ENCODE results near the gene PLSCR5.

PLSCR5 gene, protein sequence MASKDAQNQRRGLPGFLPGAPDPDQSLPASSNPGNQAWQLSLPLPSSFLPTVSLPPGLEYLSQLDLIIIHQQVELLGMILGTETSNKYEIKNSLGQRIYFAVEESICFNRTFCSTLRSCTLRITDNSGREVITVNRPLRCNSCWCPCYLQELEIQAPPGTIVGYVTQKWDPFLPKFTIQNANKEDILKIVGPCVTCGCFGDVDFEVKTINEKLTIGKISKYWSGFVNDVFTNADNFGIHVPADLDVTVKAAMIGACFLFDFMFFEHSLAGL

DNA sequence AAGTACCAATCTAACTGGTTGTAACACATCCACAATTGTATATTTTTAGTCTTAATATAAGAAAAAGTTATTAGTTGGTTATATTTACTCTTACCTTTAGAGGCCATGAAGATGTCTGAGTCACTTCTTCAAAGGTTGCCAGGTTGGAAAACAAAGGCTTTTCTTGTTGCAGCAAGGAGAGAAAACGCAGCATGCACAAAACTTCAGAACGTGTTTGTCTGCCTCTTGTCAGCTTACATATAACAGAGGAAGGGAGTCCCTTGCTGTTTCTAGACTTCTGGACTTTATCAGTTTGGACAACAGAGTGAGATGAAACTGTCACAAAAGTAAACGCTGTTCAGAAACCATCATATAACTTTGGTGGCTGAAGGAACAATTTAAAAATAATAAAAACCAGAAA is at the start of gene PLSCR5:
PLSCR5 (minus strand) TSS at position 241 of the 400 bp plus-strand sequence; CDS start at position 107, 134 bp downstream.
- no peak for DNase-seq (ENCODE audit: extremely low read depth in 1 of 2, low read depth in 1 of 2)

DNA sequence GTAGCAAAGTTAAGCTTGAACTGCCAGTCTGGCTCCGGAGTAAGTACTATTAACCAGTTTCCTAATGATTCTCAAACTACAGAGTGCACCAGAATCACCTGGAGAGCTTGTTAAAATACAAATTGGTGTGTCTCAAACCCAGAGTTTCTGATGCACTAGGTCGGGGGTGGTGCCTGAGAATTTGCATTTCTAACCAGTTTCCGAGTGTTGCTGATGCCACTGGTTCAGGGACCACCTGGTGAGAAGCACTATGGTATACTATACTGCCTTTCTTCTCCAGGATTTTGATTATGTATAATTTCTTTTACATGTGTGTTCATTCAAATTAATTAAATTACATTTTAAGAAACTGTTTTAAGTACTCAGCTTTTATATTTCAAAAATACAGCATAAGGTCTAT is 48.8 kb upstream of the PLSCR5 start:
- DNase-seq (ENCODE audit: extremely low read depth in 1 of 2, low read depth in 1 of 2) = no peak

DNA sequence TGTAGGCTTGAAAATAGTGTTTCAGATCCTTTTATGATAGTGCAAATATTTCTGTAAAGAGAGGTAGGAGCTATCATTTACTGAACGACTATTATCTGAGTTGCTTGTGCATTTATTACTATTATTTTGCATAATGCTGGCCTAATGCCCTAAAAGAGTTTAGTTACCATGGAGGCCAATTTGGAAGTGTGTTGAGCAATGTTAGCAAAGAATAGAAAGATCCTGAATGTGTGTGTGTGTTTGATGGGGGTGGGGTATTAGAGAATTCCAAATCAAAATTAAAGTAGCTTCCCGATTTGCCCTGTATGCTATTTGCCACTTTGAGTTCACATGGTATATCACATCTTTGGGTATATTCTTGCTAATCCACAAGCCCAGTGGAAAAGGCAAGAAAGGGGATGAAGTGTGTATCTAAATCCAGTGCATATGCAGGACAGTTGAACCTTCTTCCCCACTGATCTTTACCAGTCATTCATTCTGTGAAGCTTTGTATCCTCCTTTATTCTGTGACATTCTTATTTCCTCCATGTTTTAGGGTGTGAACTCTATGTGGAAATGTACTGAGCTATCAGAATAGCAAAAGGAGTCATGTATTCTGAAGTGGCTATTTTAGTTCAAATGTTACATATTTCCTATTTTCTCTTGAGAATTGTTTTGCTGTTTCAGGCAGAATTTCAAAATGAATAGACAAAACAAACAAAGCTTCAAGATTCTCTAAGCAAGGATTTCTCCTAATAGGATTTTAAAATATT is 45.7 kb upstream of the PLSCR5 start:
- no peak for DNase-seq (ENCODE audit: extremely low read depth in 1 of 2, low read depth in 1 of 2)

DNA sequence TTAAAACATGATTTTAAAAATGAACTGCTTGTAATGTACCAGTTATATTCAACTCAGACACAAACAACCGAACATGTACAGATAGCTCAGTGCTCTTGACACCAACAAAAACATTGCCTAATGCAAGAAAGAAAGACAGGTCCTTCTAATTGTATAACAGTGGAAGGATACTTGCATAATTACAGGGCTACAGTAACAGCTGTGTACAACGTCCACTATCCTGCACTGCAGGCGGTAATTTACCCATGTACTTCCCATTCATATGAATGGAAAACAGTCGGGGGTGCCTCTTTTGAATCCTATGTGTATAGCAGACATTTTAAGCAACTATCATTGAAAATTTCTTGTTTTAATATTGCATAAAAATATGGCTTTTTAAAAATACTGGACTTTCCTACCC is 41.1 kb upstream of the PLSCR5 start:
- no peak for DNase-seq (ENCODE audit: extremely low read depth in 1 of 2, low read depth in 1 of 2)

DNA sequence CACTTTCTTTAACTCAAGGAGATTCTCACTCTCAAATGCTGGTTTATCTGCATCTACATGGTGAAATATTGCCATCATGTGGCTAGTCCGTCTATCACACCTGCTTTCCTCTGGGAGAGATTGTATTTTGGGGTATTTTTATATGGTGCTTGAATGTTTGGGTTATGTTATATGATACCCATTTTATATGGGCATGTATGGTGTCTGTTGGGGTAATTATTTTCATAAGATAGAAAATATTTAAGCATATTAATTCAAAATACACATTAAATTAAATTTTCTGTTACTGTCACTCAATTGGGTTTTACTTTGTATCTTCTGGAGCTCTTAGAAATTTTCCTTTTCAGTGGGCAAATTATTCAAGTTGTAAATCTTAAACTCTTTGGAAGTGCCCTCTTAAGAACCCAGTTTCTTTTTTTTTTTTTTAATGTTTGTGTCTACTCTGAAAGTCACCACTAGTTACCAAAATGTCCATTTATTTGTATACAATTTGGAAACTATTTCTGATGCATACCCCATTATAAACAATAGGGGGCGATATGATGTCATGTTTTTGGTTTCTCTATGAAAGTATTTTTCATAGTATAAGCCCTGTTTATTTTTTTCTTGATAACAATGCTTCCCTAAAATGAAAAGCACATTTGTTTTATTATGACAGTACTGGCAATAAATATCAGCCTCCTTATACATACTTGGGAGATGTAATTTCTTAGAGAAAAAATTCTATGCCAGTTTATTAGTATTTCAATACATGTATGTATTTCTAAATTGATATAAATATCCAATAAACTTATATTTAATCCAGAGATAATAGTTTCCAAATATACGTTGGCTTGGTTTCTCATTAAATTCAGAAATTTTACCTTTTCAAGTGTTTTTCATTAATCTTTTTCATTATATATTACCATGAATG is 36.1 kb upstream of the PLSCR5 start:
- DNase-seq (ENCODE audit: extremely low read depth in 1 of 2, low read depth in 1 of 2) = no peak

DNA sequence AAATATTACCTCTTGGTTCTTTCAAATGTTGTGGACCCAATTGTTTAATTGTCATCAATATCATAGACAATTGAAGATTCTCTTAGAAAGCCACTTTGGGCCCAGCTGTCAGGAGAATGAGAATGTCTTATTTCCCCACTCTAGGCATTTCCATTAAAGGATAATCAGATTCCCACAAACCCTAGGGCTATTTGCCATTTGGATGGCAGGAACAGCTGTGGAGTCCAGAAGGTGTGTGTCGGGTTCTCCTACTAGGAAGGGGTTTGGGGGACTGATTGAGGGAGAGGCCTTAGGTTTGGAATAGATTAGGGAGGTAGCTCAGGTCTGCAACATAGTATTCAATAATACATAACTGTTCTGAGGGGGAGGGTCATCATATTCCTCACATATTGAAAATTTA is 35.2 kb upstream of the PLSCR5 start:
- DNase-seq (ENCODE audit: extremely low read depth in 1 of 2, low read depth in 1 of 2) = no peak

DNA sequence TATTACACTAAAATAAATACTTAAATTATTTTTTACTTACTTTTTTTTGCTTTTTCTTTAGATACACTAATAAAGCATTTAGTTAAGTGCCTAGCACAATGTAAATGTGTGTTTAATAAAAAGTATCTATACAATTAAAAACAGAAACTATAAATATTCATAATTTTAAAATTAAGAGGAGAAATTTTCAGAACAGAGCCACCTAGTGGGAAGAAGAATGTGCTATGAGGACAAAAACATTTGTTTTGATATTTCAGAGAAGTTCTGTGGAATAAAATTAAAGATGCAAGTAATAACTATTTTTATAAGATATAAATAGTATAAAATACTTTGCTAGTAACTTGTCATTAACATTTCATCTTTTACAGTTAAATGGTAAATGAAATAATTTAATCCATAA is 33.6 kb upstream of the PLSCR5 start:
- DNase-seq (ENCODE audit: extremely low read depth in 1 of 2, low read depth in 1 of 2) = no peak

DNA sequence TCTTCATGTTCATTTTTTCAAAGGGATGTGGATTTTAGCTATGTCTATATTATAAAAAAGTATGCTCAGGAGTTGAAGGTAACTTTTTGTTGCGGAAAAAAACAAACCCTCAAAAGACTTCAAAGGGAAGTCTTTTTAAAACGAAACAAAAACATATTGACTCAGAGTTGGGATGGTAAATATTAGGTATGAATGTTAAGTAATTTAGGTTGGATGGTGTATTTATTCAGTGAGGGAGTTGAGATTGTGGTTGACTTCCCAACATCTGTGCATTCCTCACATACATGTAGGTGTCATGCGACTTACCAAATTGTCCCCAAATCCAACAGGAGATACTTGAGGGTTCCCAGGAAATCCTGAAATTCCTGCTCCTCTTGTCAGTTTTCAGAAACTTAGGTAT is 32.7 kb upstream of the PLSCR5 start:
- DNase-seq (ENCODE audit: extremely low read depth in 1 of 2, low read depth in 1 of 2) = no peak

DNA sequence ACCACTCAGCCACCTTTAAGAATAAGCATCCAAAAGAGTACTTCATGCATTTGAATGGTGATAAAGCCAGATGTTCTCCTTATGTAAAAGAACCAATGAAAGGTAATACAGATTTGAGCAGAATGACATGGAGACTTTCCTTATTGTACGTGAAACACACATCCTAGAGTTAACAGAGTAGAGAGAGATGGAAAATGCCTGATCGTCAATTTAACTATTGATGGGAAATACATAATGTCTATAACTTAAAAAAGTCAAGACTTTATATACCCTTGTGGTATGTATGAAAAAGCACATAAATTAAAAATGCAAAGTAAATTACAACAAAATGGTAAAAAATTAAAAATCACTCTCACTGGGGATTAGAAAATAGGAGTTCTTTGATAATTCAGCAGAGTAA is 31.7 kb upstream of the PLSCR5 start:
- no peak for DNase-seq (ENCODE audit: extremely low read depth in 1 of 2, low read depth in 1 of 2)

DNA sequence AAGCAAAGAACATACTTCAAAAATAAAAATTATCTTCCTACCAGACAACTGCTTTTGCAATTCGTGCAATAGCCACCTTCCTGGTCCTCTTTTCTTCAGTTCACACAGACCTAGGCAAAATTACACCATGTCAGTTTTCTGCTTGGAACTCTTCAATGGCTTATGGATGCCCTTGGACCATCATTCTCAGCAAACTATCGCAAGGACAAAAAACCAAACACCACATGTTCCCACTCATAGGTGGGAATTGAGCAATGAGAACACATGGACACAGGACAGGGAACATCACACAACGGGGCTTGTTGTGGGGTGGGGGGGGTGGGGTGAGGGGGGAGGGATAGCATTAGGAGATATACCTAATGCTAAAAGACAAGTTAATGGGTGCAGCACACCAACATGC is 29.2 kb upstream of the PLSCR5 start:
- DNase-seq (ENCODE audit: extremely low read depth in 1 of 2, low read depth in 1 of 2) = no peak

DNA sequence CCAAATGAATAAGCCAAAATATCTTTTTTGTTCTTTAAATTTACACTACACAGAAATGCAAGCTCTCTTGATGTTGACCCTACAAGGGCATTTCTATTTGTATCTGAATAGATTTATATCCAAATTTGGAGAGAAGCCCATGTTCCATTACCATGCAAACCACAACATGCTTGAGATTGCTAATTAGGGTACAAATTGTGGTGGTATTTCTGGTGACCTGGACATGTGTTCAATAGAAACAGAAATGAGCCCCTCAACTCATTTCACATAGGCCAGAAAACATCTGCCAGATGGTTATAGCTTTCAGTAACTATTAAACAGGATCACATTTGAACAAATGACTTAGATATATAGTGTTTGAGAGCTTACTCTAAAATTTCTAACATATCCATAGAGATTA is 23.5 kb upstream of the PLSCR5 start:
- DNase-seq (ENCODE audit: extremely low read depth in 1 of 2, low read depth in 1 of 2) = no peak

DNA sequence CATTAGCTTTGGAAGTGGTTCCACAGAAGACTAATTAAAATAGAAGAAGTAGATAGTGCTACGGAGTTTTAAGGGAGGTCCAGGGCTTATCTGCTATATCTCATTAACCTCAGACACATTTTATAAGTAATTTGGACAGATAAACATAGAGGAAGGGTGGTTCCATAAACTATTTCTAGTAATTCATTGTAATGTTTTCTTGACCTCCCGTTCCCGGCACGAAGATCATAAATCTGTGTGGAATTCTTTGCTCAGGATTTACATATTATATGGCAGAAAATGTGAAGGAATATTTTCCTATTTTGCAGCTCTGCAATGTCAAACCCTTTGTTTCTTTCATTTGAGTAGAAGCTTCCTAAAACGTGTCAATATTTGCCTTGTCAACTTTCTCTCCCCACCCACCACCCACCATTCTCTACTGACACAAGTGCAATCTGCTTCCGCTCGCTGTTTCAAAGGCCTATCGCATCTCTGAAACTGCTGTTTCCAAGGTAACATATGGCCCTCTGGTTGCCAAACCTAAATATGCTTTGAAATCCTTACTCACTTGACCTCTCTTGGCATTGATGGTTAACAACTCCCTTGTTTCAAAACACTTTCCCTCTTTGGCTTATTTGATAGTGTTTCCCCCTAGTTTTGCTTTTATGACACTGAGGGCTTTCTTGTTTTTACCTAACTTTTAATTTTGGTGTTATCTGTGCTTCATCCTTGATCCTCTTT is 21.4 kb upstream of the PLSCR5 start:
- no peak for DNase-seq (ENCODE audit: extremely low read depth in 1 of 2, low read depth in 1 of 2)

DNA sequence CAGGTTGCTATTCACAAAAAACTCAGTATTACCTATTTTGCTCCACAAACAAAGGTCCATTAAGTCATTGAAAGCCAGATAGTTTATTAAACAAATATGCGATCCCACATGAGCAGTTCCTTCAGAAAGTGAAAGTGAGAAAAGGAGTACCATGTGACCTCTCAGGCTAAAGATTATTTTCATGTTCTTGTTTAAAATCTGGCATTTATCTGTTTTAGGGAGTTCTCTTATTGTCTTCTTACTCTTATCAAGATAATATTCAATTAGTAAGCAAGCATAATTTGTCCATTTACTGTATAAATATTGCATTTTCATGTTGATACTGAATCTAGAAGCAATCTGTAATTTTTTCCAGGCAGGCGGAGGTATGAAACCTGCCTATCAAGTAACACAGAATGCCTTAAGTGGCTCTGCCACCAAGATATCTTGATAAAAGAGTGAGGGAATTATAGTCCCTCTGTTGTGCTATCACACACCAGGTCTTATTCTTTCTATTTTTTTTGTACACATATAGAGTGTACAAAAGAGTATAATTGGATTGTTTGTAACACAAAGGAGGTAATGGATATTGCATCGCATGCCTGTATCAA is 20.1 kb upstream of the PLSCR5 start:
- DNase-seq (ENCODE audit: extremely low read depth in 1 of 2, low read depth in 1 of 2) = no peak

DNA sequence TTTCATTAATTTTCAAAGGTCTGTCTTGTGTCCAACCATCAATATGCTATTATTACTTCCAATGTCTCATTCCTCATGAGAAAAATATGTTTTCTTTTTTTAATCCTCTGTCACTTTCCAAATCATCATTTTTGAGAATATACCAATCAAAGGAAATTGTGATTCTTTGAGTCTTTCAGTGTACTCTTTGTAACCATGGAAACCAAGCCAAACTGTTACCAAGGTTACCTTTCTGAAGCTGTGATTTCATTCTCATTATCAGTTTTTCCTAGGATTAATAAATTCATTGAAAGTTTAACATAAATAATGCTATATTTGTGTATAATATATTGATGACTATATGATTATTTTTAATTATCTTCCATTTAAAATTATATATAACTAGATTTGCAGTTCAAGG is 16.6 kb upstream of the PLSCR5 start:
- no peak for DNase-seq (ENCODE audit: extremely low read depth in 1 of 2, low read depth in 1 of 2)

DNA sequence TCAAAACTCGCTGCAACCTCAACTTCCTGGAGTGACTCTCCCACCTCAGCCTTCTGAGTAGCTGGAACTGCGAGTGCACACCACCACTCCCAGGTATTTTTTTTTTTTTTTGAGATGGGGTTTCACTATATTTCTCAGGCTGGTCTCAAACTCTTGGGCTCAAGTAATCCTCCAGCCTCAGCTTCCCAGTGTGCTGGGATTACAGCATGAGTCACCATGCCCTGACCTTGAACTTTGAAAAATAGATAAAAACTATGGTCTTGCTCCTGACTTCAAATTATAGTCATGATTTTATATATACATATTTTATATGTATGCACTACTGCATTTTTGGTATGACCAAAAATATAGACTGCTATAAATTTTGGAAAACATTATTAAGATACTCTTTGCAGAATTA is 6.9 kb upstream of the PLSCR5 start:
- no peak for DNase-seq (ENCODE audit: extremely low read depth in 1 of 2, low read depth in 1 of 2)

DNA sequence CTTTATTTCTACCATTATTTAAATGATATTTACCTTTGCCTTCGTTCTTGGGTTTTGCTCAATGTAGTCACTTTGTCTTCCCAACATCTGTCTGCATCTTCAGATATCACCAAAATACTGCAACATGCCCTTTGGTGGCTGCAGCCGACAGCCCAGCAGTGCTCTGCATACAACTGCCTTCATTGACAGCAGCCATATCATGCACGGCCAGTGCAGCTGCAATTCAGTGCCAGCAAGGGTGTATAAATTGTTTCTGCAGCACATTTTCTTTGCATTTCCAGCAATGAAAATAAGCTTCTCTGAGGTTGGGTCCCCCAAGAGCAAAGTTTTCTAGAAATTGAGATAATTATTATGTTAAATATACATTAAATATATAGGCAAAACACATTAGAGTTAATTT is 6.0 kb upstream of the PLSCR5 start:
- no peak for DNase-seq (ENCODE audit: extremely low read depth in 1 of 2, low read depth in 1 of 2)

DNA sequence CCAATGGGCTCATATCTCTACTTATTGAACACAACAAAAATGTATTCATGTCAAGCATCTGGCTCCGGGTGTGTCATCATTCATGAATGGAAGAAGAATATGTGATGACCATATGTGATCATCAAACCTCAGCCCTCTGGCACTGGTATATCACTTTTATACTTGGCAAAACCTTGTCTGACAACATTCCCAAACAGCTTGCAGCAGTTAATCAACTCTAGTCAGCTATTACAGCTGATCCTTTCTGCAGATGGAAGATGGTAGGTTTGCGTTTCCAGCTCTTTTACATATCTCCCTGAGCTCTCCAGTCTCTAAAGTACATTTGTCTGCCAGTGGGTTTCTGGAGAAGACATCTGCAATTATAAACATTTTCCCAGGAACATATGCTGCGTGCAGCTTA is 6.6 kb downstream of the PLSCR5 start:
- DNase-seq (ENCODE audit: extremely low read depth in 1 of 2, low read depth in 1 of 2) = no peak

DNA sequence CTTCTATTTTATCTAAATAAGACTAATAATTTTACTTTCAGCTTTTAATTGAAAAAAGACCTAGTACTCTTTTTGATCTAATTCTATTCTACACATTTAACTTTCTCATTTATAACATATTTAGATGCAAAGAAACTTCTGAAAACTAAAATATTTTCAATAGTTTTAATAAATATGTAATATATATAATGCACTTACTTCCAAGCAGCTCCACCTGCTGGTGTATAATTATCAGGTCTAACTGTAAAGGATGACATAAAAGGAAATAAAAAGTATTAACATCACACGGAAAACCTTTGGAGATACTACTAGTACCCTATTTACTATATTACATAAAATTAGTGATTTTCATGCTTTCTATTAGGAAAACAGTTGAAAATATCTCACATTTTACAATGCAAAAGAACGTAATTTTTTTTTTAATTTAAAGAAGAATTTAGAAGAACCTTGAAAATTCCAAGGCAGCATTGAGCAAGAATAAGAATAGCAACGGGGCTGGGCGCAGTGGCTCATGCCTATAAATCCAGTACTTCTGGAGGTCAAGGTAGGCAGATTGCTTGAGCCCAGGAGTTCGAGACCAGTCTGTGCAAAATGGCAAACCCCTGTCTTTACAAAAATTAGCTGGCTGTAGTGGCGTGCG is 10.2 kb downstream of the PLSCR5 start:
- no peak for DNase-seq (ENCODE audit: extremely low read depth in 1 of 2, low read depth in 1 of 2)

DNA sequence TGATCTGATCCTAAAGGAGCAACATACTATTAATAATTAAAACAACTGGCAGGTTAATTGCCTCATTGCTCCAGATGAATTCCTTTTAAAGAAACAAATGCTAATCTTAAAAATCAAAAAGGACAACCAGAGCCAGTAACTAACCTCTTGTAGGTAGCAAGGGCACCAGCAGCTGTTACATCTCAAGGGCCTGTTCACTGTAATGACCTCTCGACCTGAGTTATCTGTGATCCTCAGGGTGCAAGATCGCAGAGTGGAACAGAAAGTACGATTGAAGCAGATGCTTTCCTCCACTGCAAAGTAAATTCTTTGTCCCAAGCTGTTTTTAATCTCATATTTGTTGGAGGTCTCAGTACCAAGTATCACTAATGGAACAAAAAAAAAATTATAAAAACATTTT is 11.4 kb downstream of the PLSCR5 start:
- DNase-seq (ENCODE audit: extremely low read depth in 1 of 2, low read depth in 1 of 2) = no peak

DNA sequence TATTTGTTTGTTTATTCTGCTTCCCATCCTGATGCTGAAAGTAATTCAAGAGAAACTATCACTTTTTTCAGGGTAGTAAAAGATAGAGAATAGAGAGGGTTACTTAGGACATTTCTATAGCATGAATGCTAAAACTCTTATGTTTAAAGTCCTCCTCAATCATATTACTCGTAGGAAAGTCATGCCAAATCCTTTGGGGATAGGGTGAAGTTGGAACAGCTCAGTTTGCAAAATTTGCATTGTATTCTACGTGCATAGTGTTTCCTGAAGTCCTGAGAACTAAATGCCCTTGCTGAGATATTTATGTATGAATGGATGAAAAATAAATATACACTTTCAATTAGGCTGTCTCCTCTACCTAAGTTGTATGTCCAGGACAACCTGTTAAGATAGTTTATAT is 14.6 kb downstream of the PLSCR5 start:
- no peak for DNase-seq (ENCODE audit: extremely low read depth in 1 of 2, low read depth in 1 of 2)

Data from activated CD8-positive, alpha-beta memory T cell treated with anti-CD3 and anti-CD28 coated beads for 1 hour (primary cell).